Bronchial epithelial cell (primary cell): ENCODE data around the gene ATP2B2. TPM values are rescaled to one million over a fixed set of nuclear protein-coding genes. Genes with fewer than 3 reads are reported as not detected.

ENCODE experiments used
- DNase-seq: peaks from one replicate; pipeline ENCODE4 v3.0.0-alpha.2; 2010; ENCODE audit warnings: low read depth
- FAIRE-seq: peaks from 2 replicates; lab custom pipeline; 2011; peaks lifted over from hg19 to GRCh38; lab: Jason Lieb, UNC
- H3K27me3 ChIP-seq: 2 replicates; pipeline ENCODE4 v1.5.1; 2011; ENCODE audit warnings: low read length; ENCODE audit not compliant: control insufficient read depth, insufficient read depth
- H3K36me3 ChIP-seq: 2 replicates; pipeline ENCODE4 v1.5.1; 2011; ENCODE audit warnings: low read length; ENCODE audit not compliant: control insufficient read depth, insufficient read depth
- H3K4me3 ChIP-seq: 2 replicates; pipeline ENCODE4 v1.5.1; 2011; ENCODE audit warnings: mild to moderate bottlenecking, low read depth, low read length, control low read depth
- total RNA-seq: library from RNA; depleted of rRNA; stranded (reverse); fragments of >200 nt; gene quantifications from 2 replicates; pipeline ENCODE4 v1.2.1, GENCODE V29; 2014
- TF ChIP-seq, protein P1 (sequence below): IDR thresholded peaks from 2 replicates; pipeline ENCODE4 v1.5.1; 2011; ENCODE audit warnings: mild to moderate bottlenecking, moderate library complexity, low read length, control low read depth, inconsistent platforms; ENCODE audit not compliant: insufficient read depth, severe bottlenecking

Gene ATP2B2
- total RNA-seq, 1 donor from 2014 or later, result not detected

- no peak overlapping the region for H3K4me3 ChIP-seq
- H3K27me3 ChIP-seq, result peaks cover 4% of the 10 kb centered on the region
- no peak for FAIRE-seq
- no peak for DNase-seq
- TF ChIP-seq, protein P1, sequence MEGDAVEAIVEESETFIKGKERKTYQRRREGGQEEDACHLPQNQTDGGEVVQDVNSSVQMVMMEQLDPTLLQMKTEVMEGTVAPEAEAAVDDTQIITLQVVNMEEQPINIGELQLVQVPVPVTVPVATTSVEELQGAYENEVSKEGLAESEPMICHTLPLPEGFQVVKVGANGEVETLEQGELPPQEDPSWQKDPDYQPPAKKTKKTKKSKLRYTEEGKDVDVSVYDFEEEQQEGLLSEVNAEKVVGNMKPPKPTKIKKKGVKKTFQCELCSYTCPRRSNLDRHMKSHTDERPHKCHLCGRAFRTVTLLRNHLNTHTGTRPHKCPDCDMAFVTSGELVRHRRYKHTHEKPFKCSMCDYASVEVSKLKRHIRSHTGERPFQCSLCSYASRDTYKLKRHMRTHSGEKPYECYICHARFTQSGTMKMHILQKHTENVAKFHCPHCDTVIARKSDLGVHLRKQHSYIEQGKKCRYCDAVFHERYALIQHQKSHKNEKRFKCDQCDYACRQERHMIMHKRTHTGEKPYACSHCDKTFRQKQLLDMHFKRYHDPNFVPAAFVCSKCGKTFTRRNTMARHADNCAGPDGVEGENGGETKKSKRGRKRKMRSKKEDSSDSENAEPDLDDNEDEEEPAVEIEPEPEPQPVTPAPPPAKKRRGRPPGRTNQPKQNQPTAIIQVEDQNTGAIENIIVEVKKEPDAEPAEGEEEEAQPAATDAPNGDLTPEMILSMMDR, result no peak
- no peaks in the 10 kb centered on the region for H3K36me3 ChIP-seq
Observed at GRCh38 chr3:10475983-10476382, 29.4 kb downstream of the ATP2B2 start.

- DNase-seq, result no peak
- TF ChIP-seq, protein P1, result no peak
- FAIRE-seq, result no peak
- H3K4me3 ChIP-seq, result no peak overlapping the region
- peaks cover 11% of the 10 kb centered on the region for H3K27me3 ChIP-seq
- H3K36me3 ChIP-seq, result no peaks in the 10 kb centered on the region
Observed at GRCh38 chr3:10474847-10475246, 30.5 kb downstream of the ATP2B2 start.

GRCh38 chr3:10474275-10474646, 31.1 kb downstream of the ATP2B2 start:
- H3K4me3 ChIP-seq, result no peak overlapping the region
- TF ChIP-seq, protein P1, result no peak
- no peaks in the 10 kb centered on the region for H3K36me3 ChIP-seq
- DNase-seq, result no peak
- H3K27me3 ChIP-seq, result peaks cover 14% of the 10 kb centered on the region
- no peak for FAIRE-seq

DNA sequence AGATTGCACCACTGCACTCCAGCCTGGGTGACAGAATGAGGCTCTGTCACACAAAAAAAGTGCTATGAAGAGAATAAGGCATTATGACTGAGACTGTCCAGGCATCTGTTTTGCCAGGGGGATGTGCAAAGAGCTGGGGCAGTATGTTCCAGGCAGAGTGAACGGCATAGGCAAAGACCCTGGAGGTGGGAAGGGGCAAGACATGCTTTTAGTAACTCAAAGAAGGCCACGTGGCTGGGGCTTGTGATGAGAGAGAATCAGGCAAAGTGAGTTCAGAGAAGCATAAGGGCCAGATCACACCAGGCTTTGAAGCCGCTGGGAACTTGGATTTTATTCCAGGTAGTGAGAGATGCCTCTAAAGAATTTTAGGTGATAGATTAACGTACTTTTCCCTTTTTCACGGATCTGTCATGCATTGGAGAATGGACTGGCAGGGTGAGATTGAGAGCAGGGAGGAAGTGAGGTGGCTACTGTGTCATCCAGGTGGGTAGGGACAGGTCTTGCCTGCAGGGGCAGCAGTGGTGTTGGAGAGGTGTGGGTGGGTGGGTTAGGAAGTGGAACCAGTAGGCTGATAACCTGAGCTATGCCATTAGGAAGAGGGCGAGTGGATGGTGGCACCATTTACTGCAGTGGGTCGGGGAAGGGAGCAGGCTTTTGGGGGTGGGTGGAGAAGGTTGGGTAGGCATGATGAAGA, 31.7 kb downstream of the ATP2B2 start:
- H3K4me3 ChIP-seq, result no peak overlapping the region
- H3K27me3 ChIP-seq, result peaks cover 14% of the 10 kb centered on the region
- no peaks in the 10 kb centered on the region for H3K36me3 ChIP-seq
- FAIRE-seq (no peak), DNase-seq (no peak)
- TF ChIP-seq, protein P1, result no peak

- H3K27me3 ChIP-seq, result peaks cover 14% of the 10 kb centered on the region
- H3K4me3 ChIP-seq, result no peak overlapping the region
- FAIRE-seq, result no peak
- TF ChIP-seq, protein P1, result no peak
- no peaks in the 10 kb centered on the region for H3K36me3 ChIP-seq
- no peak for DNase-seq
Observed at GRCh38 chr3:10472877-10473440, 32.4 kb downstream of the ATP2B2 start.
